K562 (cell line): ENCODE results near the gene NPC1L1. TPM values are rescaled to one million over a fixed set of nuclear protein-coding genes. Genes with fewer than 3 reads are reported as not detected.

ENCODE experiments used
- ATAC-seq: fragments of 200-7000 bp; cut with Tn5 transposase; 3 replicates; pipeline ENCODE4 v1.9.1; 2020; ENCODE audit warnings: moderate library complexity
- BruUV-seq: library from RNA; stranded (reverse); fragments of 400-500 nt; replicated peaks from 2 replicates; lab custom pipeline; 2021; lab: Mats Ljungman, UMichigan
- CTCF ChIA-PET: fragments of 300-600 bp; formaldehyde crosslinking; extraction: SDS; loops from one replicate; lab custom pipeline; 2021; ENCODE audit warnings: low intra/inter-chr PET ratio; lab: Yijun Ruan, JAX
- POLR2A ChIA-PET: fragments of 300-600, 350-650 bp; sonication (Branson Sonifier 250); formaldehyde crosslinking; extraction: SDS; loops from one replicate; lab custom pipeline; 2021; ENCODE audit warnings: antibody characterized with exemption, inconsistent platforms; lab: Yijun Ruan, JAX
- DNase-seq, 4 experiments: peaks; one replicate each; pipeline versions ENCODE4 v3.0.0 to v3.0.0-alpha.2; 2011 to 2018; ENCODE audit warnings: low spot score in 3 of 4, mixed read lengths in 3 of 4; ENCODE audit errors: extremely low read depth in 1 of 4
- FAIRE-seq: peaks from 2 replicates; lab custom pipeline; 2011; peaks lifted over from hg19 to GRCh38; lab: Jason Lieb, UNC
- H2AFZ ChIP-seq: 2 replicates; pipeline ENCODE4 v1.6.0; 2011; ENCODE audit warnings: low read depth, low read length, control low read depth, inconsistent platforms
- H3K27ac ChIP-seq: fragments of 200-600 bp; 3 replicates; pipeline ENCODE4 v1.8.0; 2011; ENCODE audit warnings: low read depth, mild to moderate bottlenecking, control low read depth, inconsistent platforms, low read length, moderate library complexity, mixed read lengths; ENCODE audit errors: extremely low read depth
- H3K27me3 ChIP-seq, 2 experiments: fragments of 300-600 bp in 1 of 2; 2 replicates in 1 of 2; 3 replicates in 1 of 2; pipeline versions ENCODE4 v1.6.0 to v1.8.0; 2011; ENCODE audit warnings: inconsistent platforms in 2 of 2, low read length in 2 of 2, mild to moderate bottlenecking in 1 of 2, mixed read lengths in 1 of 2, moderate library complexity in 1 of 2; ENCODE audit not compliant: control insufficient read depth in 2 of 2, insufficient read depth in 2 of 2
- H3K36me3 ChIP-seq: fragments of 300-600 bp; 3 replicates; pipeline ENCODE4 v1.8.0; 2011; ENCODE audit warnings: mild to moderate bottlenecking, low read length, inconsistent platforms; ENCODE audit not compliant: control insufficient read depth, insufficient read depth
- H3K4me1 ChIP-seq, 2 experiments: fragments of 200-600 bp in 1 of 2; replicated peaks in 1 of 2; 2 replicates in 1 of 2; 3 replicates in 1 of 2; pipeline versions ENCODE4 v1.5.1 to v1.8.0; 2011; ENCODE audit warnings: inconsistent platforms in 2 of 2, low read length in 2 of 2, mild to moderate bottlenecking in 1 of 2, mixed read lengths in 1 of 2, moderate library complexity in 1 of 2; ENCODE audit not compliant: control insufficient read depth in 2 of 2, insufficient read depth in 2 of 2
- H3K4me2 ChIP-seq: 2 replicates; pipeline ENCODE4 v1.6.1; 2011; ENCODE audit warnings: low read length, control low read depth, inconsistent platforms, mixed read lengths; ENCODE audit not compliant: insufficient read depth
- H3K4me3 ChIP-seq: fragments of 200-600 bp; sonication (generic), shearing (Covaris generic); 2 replicates; pipeline ENCODE4 v1.5.1; 2016; ENCODE audit warnings: control low read depth, inconsistent platforms
- H3K79me2 ChIP-seq: fragments of 200-600 bp; 3 replicates; pipeline ENCODE4 v1.8.0; 2011; ENCODE audit warnings: low read length, inconsistent platforms; ENCODE audit not compliant: control insufficient read depth, insufficient read depth
- H3K9ac ChIP-seq, 2 experiments: 2 replicates each; pipeline versions ENCODE4 v1.6.0 to v1.6.1; 2011; ENCODE audit warnings: low read depth in 2 of 2, low read length in 2 of 2, control low read depth in 1 of 2, inconsistent platforms in 1 of 2, mild to moderate bottlenecking in 1 of 2, mixed read lengths in 1 of 2; ENCODE audit not compliant: insufficient read depth in 1 of 2
- H3K9me1 ChIP-seq: one replicate; pipeline ENCODE4 v1.6.0; 2011; ENCODE audit warnings: inconsistent platforms, mild to moderate bottlenecking, low read length, moderate library complexity; ENCODE audit not compliant: control insufficient read depth, insufficient read depth
- H3K9me3 ChIP-seq: replicated peaks from 2 replicates; pipeline ENCODE4 v1.5.1; 2011; ENCODE audit warnings: low read depth, low read length, inconsistent platforms; ENCODE audit not compliant: control insufficient read depth, insufficient read depth
- H4K20me1 ChIP-seq: replicated peaks from 2 replicates; pipeline ENCODE4 v1.6.1; 2011; ENCODE audit warnings: low read length, inconsistent platforms, mixed read lengths; ENCODE audit not compliant: control insufficient read depth, insufficient read depth
- CBFA2T2 ChIP-seq: fragments of 450-650 bp; conservative IDR thresholded peaks from 2 replicates; pipeline ENCODE4 v1.6.1; 2017; ENCODE audit warnings: mild to moderate bottlenecking
- CCAR2 ChIP-seq: fragments of 200-400 bp; formaldehyde crosslinking; IDR thresholded peaks from 2 replicates; pipeline ENCODE4 v1.6.1; 2017; ENCODE audit warnings: mild to moderate bottlenecking, low read depth, low read length
- CEBPB ChIP-seq: fragments of 450-650 bp; IDR thresholded peaks from 2 replicates; pipeline ENCODE4 v1.6.1; 2016; ENCODE audit warnings: missing genetic modification characterization, missing compliant biosample characterization
- CEBPG ChIP-seq, 3 experiments: fragments of 200-800 bp in 1 of 3; sonication (Bioruptor generic) in 1 of 3; sonication (generic) in 1 of 3; formaldehyde crosslinking in 1 of 3; IDR thresholded peaks in 2 of 3; conservative IDR thresholded peaks in 1 of 3; 2 replicates each; pipeline versions ENCODE4 v1.6.1 to v1.8.0; 2016 to 2022; ENCODE audit warnings: missing compliant biosample characterization in 2 of 3, missing genetic modification characterization in 2 of 3, mild to moderate bottlenecking in 1 of 3, missing genetic modification reagents in 1 of 3
- NCOA4 ChIP-seq: fragments of 450-650 bp; IDR thresholded peaks from 2 replicates; pipeline ENCODE4 v1.6.1; 2018; ENCODE audit warnings: mild to moderate bottlenecking; ENCODE audit not compliant: partially characterized antibody
- NEUROD1 ChIP-seq: fragments of 150-350 bp; IDR thresholded peaks from 2 replicates; pipeline ENCODE4 v1.6.1; 2014; ENCODE audit warnings: borderline replicate concordance, low read length, low read depth; ENCODE audit not compliant: partially characterized antibody
- PHB2 ChIP-seq: fragments of 450-650 bp; IDR thresholded peaks from 2 replicates; pipeline ENCODE4 v1.6.1; 2017; ENCODE audit warnings: low read depth
- POLR3G ChIP-seq: IDR thresholded peaks from 2 replicates; pipeline ENCODE4 v1.6.1; 2011; ENCODE audit not compliant: insufficient read length, insufficient replicate concordance; ENCODE audit errors: extremely low read depth
- PURB ChIP-seq: sonication (generic); formaldehyde crosslinking; IDR thresholded peaks from 2 replicates; pipeline ENCODE4 v1.9.0; 2021; ENCODE audit warnings: low read depth, mild to moderate bottlenecking, missing genetic modification reagents
- TCF3 ChIP-seq: sonication (generic); formaldehyde crosslinking; IDR thresholded peaks from 2 replicates; pipeline ENCODE4 v1.4.0; 2020; ENCODE audit warnings: mild to moderate bottlenecking, missing genetic modification reagents
- WGBS: fragments of 100-300 bp; shearing (Covaris generic); methylation state at CpG from one replicate; pipeline ENCODE4 v1.1.6; 2016; ENCODE audit warnings: low coverage, mixed read lengths; ENCODE audit not compliant: insufficient coverage; ENCODE audit errors: missing lambda C conversion rate; 5-methylcytosine and 5-hydroxymethylcytosine counted together
- in situ Hi-C: fragments of 300-500 bp; cut with MboI; formaldehyde crosslinking; loops from 4 replicates; pipeline ENCODE4 v1.15.0; 2018; ENCODE audit warnings: inconsistent platforms, mixed read lengths
- intact Hi-C: fragments of 100-400 bp; cut with micrococcal nuclease; formaldehyde crosslinking; loops from 2 replicates; pipeline ENCODE4 v1.14.2; 2022
- polyA plus RNA-seq, 8 experiments: library from polyadenylated mRNA; depleted of rRNA in 4 of 8; stranded (reverse) in 5 of 8; unstranded in 3 of 8; fragments of >200 nt; fragmentation: Nextera tagmentation in 2 of 8; fragmentation: Illumina TruSeq in 1 of 8; extraction: Ambion mirVana in 2 of 8; extraction: Trizol in 1 of 8; gene quantifications; 2 replicates each; pipeline versions ENCODE4 v1.2.1 to v1.2.3, GENCODE V29; 2011 to 2014; ENCODE audit warnings: inconsistent platforms in 1 of 8, missing spikeins in 1 of 8
- total RNA-seq, 7 experiments: library from RNA; depleted of rRNA in 6 of 7; stranded (reverse); fragments of >200 nt in 6 of 7; fragmentation: Illumina TruSeq in 2 of 7; extraction: Trizol in 2 of 7; gene quantifications; 2 replicates each; pipeline versions ENCODE4 v1.2.1 to v1.2.3, GENCODE V29; 2011 to 2021; ENCODE audit warnings: low replicate concordance in 1 of 7
- TF ChIP-seq, protein P1 (sequence below), 3 experiments: fragments of 200-800 bp in 1 of 3; sonication (Bioruptor generic) in 1 of 3; sonication (generic) in 1 of 3; formaldehyde crosslinking in 1 of 3; IDR thresholded peaks; 2 replicates each; pipeline versions ENCODE4 v1.6.1 to v1.8.0; 2016 to 2022; ENCODE audit warnings: mild to moderate bottlenecking in 2 of 3, missing compliant biosample characterization in 2 of 3, missing genetic modification characterization in 2 of 3, missing genetic modification reagents in 1 of 3
- TF ChIP-seq, protein P2 (sequence below): fragments of 250-450 bp; sonication (Bioruptor Pico); IDR thresholded peaks from 2 replicates; pipeline ENCODE4 v1.5.0; 2021; ENCODE audit warnings: mild to moderate bottlenecking, moderate library complexity

NPC1L1 gene
- total and polyA plus RNA-seq, 9 of the 15 experiments (the other 6 are each of a cell fraction or from before 2014, with no cell fraction given): 0.01 to 0.18 (median 0.07) TPM; not detected in 4

DNA sequence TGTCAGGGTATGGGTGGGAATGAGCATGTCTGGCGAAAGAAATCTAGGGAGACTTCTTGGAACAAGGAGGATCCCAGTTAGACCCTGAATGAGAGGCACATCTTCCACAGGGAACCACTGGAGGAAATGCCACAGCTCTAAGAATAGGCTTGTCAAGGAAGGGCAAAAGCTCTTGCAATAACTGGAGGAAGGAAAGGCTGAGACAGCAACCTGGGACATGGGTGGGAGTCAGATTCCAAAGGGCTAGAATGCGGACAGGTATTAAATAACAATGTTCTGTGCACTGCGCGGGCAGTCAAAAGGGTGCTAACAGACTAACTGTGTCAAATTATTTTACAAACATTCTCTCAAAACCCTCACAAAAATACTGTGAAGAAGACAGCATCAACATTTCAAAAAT is 55.1 kb downstream of the NPC1L1 start (continued):
- TF ChIP-seq POLR3G (no peak), CBFA2T2 (no peak), NCOA4 (no peak), PHB2 (no peak)
- TF ChIP-seq, protein P1, sequence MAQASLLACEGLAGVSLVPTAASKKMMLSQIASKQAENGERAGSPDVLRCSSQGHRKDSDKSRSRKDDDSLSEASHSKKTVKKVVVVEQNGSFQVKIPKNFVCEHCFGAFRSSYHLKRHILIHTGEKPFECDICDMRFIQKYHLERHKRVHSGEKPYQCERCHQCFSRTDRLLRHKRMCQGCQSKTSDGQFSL (CRISPR knock-in tag; IDR thresholded peaks at IDR 0.05): no peak
- TF ChIP-seq, protein P1 (tag; IDR thresholded peaks at IDR 0.05): no peak

DNA sequence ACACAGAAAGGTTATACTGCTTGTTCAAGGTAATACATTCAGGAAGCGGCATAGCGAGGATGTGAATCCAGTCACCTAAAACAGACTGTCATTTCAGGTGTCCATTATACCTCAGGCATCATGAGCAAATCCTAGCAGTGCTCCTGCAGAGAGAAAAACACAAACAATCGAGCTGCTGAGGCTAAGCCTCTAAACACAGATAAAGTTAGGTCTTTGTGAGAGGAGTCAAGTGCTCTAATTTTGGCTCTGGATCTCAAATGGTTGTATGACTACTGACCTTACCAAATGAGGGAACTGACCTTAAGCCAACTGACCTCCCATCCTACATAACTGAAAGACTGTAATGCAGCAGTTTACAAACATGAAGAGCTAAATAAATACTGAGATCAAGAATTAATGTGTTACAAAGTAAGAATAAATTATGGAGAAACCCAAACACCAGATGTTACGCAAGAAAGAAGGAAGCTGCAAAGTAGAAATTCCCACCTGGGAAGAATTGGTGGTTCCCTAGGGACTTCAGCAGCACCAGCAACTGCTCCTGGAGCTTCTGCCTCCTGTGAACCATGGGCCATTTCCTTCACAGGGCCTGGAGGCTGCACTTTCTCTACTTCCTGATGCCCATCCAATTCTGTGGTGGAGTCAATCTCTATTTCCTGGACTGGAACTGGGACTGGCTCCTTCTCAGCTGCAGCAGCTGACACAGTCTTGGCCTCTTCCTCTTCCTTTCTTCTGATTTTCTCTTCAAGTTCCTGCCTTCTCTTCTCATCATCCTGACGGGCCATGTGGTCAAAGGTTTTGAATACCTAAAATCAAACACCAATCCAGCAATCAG is 56.4 kb downstream of the NPC1L1 start:
- TF ChIP-seq, protein P2, sequence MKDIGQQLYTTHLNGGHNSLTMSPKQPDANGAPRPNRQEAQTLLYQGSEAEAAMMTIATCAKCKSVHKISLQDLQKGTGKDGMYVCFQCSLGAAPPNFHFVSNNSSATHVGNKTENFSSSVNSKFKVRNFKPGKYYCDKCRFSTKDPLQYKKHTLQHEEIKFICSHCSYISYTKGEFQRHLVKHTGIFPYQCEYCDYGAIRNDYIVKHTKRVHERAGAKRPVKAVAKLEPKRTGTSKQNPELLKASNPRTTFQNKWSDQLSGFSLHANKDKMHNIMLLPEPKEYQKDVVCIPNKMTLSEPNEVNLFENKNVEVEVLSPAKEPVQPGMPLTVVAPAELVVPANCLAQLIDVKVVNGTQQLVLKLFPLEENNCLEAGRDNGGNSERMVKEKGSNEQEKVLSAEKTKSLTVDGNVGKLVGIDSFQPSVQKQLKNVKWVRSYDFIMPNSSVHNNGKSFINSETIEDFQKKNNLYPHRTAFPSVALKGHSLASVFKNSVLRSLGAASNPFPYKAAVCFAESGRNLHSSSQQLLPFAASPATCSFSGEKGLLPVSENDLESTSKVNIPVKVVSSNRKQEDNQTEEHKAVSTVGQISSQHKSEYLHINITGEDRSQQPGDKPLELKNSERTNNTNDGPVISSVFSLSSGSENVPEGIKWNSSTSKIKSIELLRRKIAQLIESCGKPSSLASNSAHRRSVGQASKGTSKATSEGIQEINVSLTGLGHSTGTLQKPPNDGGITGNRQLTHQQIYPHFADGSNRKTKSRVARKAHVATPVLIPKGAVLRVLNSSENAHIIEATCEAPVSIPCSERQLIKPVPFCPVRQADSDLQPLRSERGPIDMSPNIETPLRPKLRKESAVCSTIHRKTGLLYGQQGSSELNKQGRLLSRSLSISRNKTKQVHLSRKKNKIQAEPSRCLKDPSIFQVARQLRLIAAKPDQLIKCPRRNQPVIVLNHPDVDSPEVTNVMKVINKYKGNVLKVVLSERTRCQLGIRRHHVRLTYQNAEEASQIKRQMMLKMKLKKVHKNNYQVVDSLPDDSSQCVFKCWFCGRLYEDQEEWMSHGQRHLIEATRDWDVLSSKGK: no peak
- TF ChIP-seq CEBPG (CRISPR knock-in tag; IDR thresholded peaks at IDR 0.05): no peak
- peak in 1 of 2 experiments; percentile 63; a peak in 3 of 4 replicates for TF ChIP-seq CEBPG (tag; conservative IDR thresholded peaks at IDR 0.05 in 1 of 2, IDR thresholded peaks at IDR 0.05 in 1 of 2)
- no peak for TF ChIP-seq NEUROD1
- TF ChIP-seq PURB (CRISPR knock-in tag): no peak
- TF ChIP-seq CCAR2: no peak
- TF ChIP-seq CEBPB (tag): peak; percentile 54
- TF ChIP-seq TCF3 (CRISPR knock-in tag): no peak
- H3K9ac ChIP-seq: no peak overlapping the region
- peaks cover 68% of the 10 kb centered on the region for H3K36me3 ChIP-seq
- POLR2A ChIA-PET: no interaction called here
- H3K4me1 ChIP-seq: peaks cover 0 to 4% of the 10 kb centered on the region in 2 experiments; a peak in 2 of 5 replicates
- no TSS peak for BruUV-seq
- in situ Hi-C loops: no loop called here
- H2AFZ ChIP-seq: no peak overlapping the region
- H3K79me2 ChIP-seq: peaks cover 48% of the 10 kb centered on the region
- FAIRE-seq: no peak
- no peak overlapping the region for H3K27ac ChIP-seq
- H3K9me1 ChIP-seq: no peaks in the 10 kb centered on the region
- CTCF ChIA-PET: no interaction called here
- ATAC-seq: no peak
- H3K27me3 ChIP-seq: no peaks in the 10 kb centered on the region
- WGBS: 84% methylated on average over 5 of the region's 5 CpGs
- H3K4me2 ChIP-seq: no peak overlapping the region
- no peak for DNase-seq
- no peak overlapping the region for H3K4me3 ChIP-seq
- peaks cover 9% of the 10 kb centered on the region; the same call in 1 of the 2 replicates for H3K9me3 ChIP-seq
- no peaks in the 10 kb centered on the region for H4K20me1 ChIP-seq
- intact Hi-C loops: no loop called here
